Heart left ventricle (tissue), 13 donors: ENCODE results near the gene LYSMD3.

Experiments
- CTCF ChIP-seq, 12 donors: fragments of 200-600 bp; sonication (generic) in 4 of 12; IDR thresholded peaks; one replicate each; pipeline versions ENCODE4 v1.5.0 to v1.8.0; 2018 to 2022; ENCODE audit warnings: antibody characterized with exemption in 12 of 12, mild to moderate bottlenecking in 5 of 12
- POLR2A ChIP-seq, 2 donors: fragments of 450-650 bp; IDR thresholded peaks; one replicate each; pipeline ENCODE4 v1.6.1; 2017; ENCODE audit warnings: antibody characterized with exemption in 2 of 2, mild to moderate bottlenecking in 2 of 2, moderate library complexity in 2 of 2
- donor health status: ischemic (EF 13 %, LVEDD 7.1; RV severe dilation, severe dysfunction).
- donor health status: DM: no; HTN: yes; CAD: no.
- donor health status: DM: no; HTN: no; CAD: no.
- donor health status: ischemic (EF 25% LVEDD 6.9; RV normal size, moderate dysfunction).
- donor health status: ischemic (EF 25% LVEDD 5.7; RV mildly dilated, moderate dysfunction).
- donor health status: ischemic (EF 35%, LVEDD 5.7; RV mildly dilated, moderate dysfunction).
- donor health status: nonischemic (EF 11% LVEDD 7.7; RV severe dilation, severe dysfunction).
- donor health status: DM: yes; HTN: yes; CAD: no.
- donor health status: PGD.
- donor health status: ischemic (EF 29% LVEDD 5.4; RV normal size, mild dysfunction).
- donor health status: nonischemic (EF 23%, LVEDD 6.1; RV moderate dilation, normal function).

- TF ChIP-seq CTCF (IDR thresholded peaks at IDR 0.05) (no peak), POLR2A (IDR thresholded peaks at IDR 0.05) (no peak)
Observed at GRCh38 chr5:90547072-90547536, 17.7 kb upstream of the LYSMD3 start.
